H1 (cell line): ENCODE data around the gene PLXNA4. TPM values are rescaled to one million over a fixed set of nuclear protein-coding genes. Genes with fewer than 3 reads are reported as not detected.
A peak's percentile ranks its signal among the peaks of the same experiment; 100 is the strongest.

Experiments
- CTCF ChIA-PET: fragments of 300-600 bp; sonication (Branson Sonifier 250); formaldehyde crosslinking; loops from one replicate; lab custom pipeline; 2021; ENCODE audit not compliant: partially characterized antibody; lab: Charles Lee
- POLR2A ChIA-PET: fragments of 300-600 bp; sonication (Branson Sonifier 250); formaldehyde crosslinking; loops from one replicate; lab custom pipeline; 2021; ENCODE audit warnings: inconsistent platforms; ENCODE audit not compliant: partially characterized antibody; lab: Charles Lee
- DNase-seq, 2 experiments: peaks; one replicate each; pipeline versions ENCODE4 v3.0.0 to v3.0.0-alpha.2; 2010 to 2022; ENCODE audit warnings: low spot score in 2 of 2, low read depth in 1 of 2, mixed read lengths in 1 of 2
- FAIRE-seq: peaks from 2 replicates; lab custom pipeline; 2011; peaks lifted over from hg19 to GRCh38; lab: Jason Lieb, UNC
- H2AFZ ChIP-seq: 2 replicates; pipeline ENCODE4 v1.8.1; 2012; ENCODE audit warnings: low read length, inconsistent platforms
- H2AK5ac ChIP-seq: 2 replicates; pipeline ENCODE4 v1.6.1; 2013; ENCODE audit warnings: low read depth, low read length
- H2BK120ac ChIP-seq: replicated peaks from 2 replicates; pipeline ENCODE3; 2013; ENCODE audit warnings: low read depth, low read length, inconsistent platforms
- H2BK12ac ChIP-seq: 2 replicates; pipeline ENCODE4 v1.6.1; 2013; ENCODE audit warnings: low read depth, low read length
- H2BK15ac ChIP-seq: 2 replicates; pipeline ENCODE4 v1.6.1; 2013; ENCODE audit warnings: low read length
- H2BK20ac ChIP-seq: 2 replicates; pipeline ENCODE4 v1.6.1; 2013; ENCODE audit warnings: low read length
- H2BK5ac ChIP-seq: 2 replicates; pipeline ENCODE4 v1.6.1; 2013; ENCODE audit warnings: low read depth, low read length
- H3K14ac ChIP-seq: 2 replicates; pipeline ENCODE4 v1.6.1; 2013; ENCODE audit warnings: inconsistent platforms; ENCODE audit not compliant: insufficient read length
- H3K18ac ChIP-seq: 2 replicates; pipeline ENCODE4 v1.6.1; 2013; ENCODE audit warnings: low read length; ENCODE audit errors: extremely low read depth
- H3K23ac ChIP-seq: 2 replicates; pipeline ENCODE4 v1.6.1; 2013; ENCODE audit warnings: inconsistent platforms; ENCODE audit not compliant: insufficient read length
- H3K23me2 ChIP-seq: 2 replicates; pipeline ENCODE4 v1.6.1; 2013; ENCODE audit warnings: low read depth, low read length
- H3K27ac ChIP-seq: 2 replicates; pipeline ENCODE4 v1.6.1; 2011; ENCODE audit warnings: low read depth, low read length, inconsistent platforms
- H3K27me3 ChIP-seq, 4 experiments: replicated peaks in 1 of 4; 1 replicate in 1 of 4; 2 replicates in 3 of 4; pipeline versions ENCODE4 v1.6.1 to v1.8.1; 2011 to 2013; ENCODE audit warnings: low read length in 3 of 4, mild to moderate bottlenecking in 3 of 4, inconsistent platforms in 2 of 4, mixed read lengths in 2 of 4, moderate library complexity in 1 of 4; ENCODE audit not compliant: control insufficient read depth in 3 of 4, insufficient read depth in 3 of 4; ENCODE audit errors: extremely low read depth in 1 of 4
- H3K36me3 ChIP-seq, 4 experiments: 2 replicates each; pipeline versions ENCODE4 v1.6.1 to v1.8.1; 2011 to 2013; ENCODE audit warnings: mild to moderate bottlenecking in 4 of 4, low read length in 3 of 4, moderate library complexity in 2 of 4, control low read depth in 1 of 4, inconsistent platforms in 1 of 4; ENCODE audit not compliant: insufficient read depth in 4 of 4, control insufficient read depth in 2 of 4
- H3K4ac ChIP-seq: replicated peaks from 2 replicates; pipeline ENCODE3; 2013; ENCODE audit warnings: low read length, low read depth, mixed read lengths, inconsistent platforms; ENCODE audit not compliant: insufficient read length
- H3K4me1 ChIP-seq, 4 experiments: replicated peaks in 1 of 4; 1 replicate in 1 of 4; 2 replicates in 3 of 4; pipeline versions ENCODE4 v1.6.1 to v1.8.1; 2011 to 2013; ENCODE audit warnings: low read length in 3 of 4, inconsistent platforms in 2 of 4, mixed read lengths in 1 of 4; ENCODE audit not compliant: insufficient read depth in 4 of 4, control insufficient read depth in 3 of 4
- H3K4me2 ChIP-seq, 2 experiments: 2 replicates each; pipeline versions ENCODE4 v1.6.1 to v1.8.1; 2011 to 2013; ENCODE audit warnings: low read depth in 2 of 2, low read length in 2 of 2, control low read depth in 1 of 2, inconsistent platforms in 1 of 2, mild to moderate bottlenecking in 1 of 2; ENCODE audit not compliant: insufficient read depth in 1 of 2
- H3K4me3 ChIP-seq, 4 experiments: fragments of 200-600, 300-600 bp in 1 of 4; sonication (generic), shearing (Covaris generic), sonication (Bioruptor Twin) in 1 of 4; 2 replicates each; pipeline versions ENCODE4 v1.5.1 to v1.8.1; 2011 to 2016; ENCODE audit warnings: low read length in 4 of 4, low read depth in 3 of 4, control low read depth in 2 of 4, inconsistent platforms in 2 of 4, mild to moderate bottlenecking in 2 of 4, mixed read lengths in 1 of 4, moderate library complexity in 1 of 4; ENCODE audit not compliant: insufficient read depth in 2 of 4; ENCODE audit errors: extremely low read depth in 1 of 4
- H3K56ac ChIP-seq: replicated peaks from 2 replicates; pipeline ENCODE3; 2013; ENCODE audit warnings: low read depth, mild to moderate bottlenecking, mixed read lengths, low read length, inconsistent platforms; ENCODE audit not compliant: insufficient read length
- H3K79me1 ChIP-seq: 2 replicates; pipeline ENCODE4 v1.6.1; 2013; ENCODE audit warnings: low read depth, low read length, control low read depth
- H3K79me2 ChIP-seq, 2 experiments: 2 replicates each; pipeline versions ENCODE4 v1.6.1 to v1.8.1; 2012 to 2013; ENCODE audit warnings: low read length in 2 of 2, mild to moderate bottlenecking in 2 of 2, inconsistent platforms in 1 of 2; ENCODE audit not compliant: insufficient read depth in 2 of 2, control insufficient read depth in 1 of 2
- H3K9ac ChIP-seq, 4 experiments: replicated peaks in 1 of 4; 1 replicate in 1 of 4; 2 replicates in 3 of 4; pipeline versions ENCODE4 v1.6.1 to v1.8.1; 2011 to 2013; ENCODE audit warnings: low read depth in 3 of 4, low read length in 3 of 4, control low read depth in 2 of 4, mild to moderate bottlenecking in 2 of 4, moderate library complexity in 2 of 4, inconsistent platforms in 1 of 4; ENCODE audit errors: extremely low read depth in 1 of 4
- H3K9me3 ChIP-seq, 2 experiments: 2 replicates each; pipeline versions ENCODE4 v1.6.1 to v1.8.1; 2012 to 2013; ENCODE audit warnings: mild to moderate bottlenecking in 2 of 2, moderate library complexity in 2 of 2, control low read depth in 1 of 2, inconsistent platforms in 1 of 2, low read depth in 1 of 2, low read length in 1 of 2, mixed read lengths in 1 of 2; ENCODE audit not compliant: insufficient read depth in 2 of 2
- H4K20me1 ChIP-seq, 2 experiments: replicated peaks in 1 of 2; 2 replicates each; pipeline versions ENCODE3 to v1.8.1; 2011 to 2013; ENCODE audit warnings: inconsistent platforms in 2 of 2, low read length in 2 of 2, mild to moderate bottlenecking in 1 of 2; ENCODE audit not compliant: insufficient read depth in 2 of 2, control insufficient read depth in 1 of 2
- H4K5ac ChIP-seq: 2 replicates; pipeline ENCODE4 v1.6.1; 2013; ENCODE audit warnings: low read length, low read depth, mixed read lengths, inconsistent platforms; ENCODE audit not compliant: insufficient read length
- H4K8ac ChIP-seq: 2 replicates; pipeline ENCODE4 v1.8.0; 2013; ENCODE audit warnings: mild to moderate bottlenecking, moderate library complexity, low read length, inconsistent platforms; ENCODE audit not compliant: insufficient read depth; ENCODE audit errors: extremely low read depth
- H4K91ac ChIP-seq: replicated peaks from 2 replicates; pipeline ENCODE3; 2013; ENCODE audit warnings: low read length, mixed read lengths, inconsistent platforms; ENCODE audit not compliant: insufficient read length
- ATF2 ChIP-seq: IDR thresholded peaks from 2 replicates; pipeline ENCODE4 v1.6.1; 2012; ENCODE audit warnings: low read length, inconsistent platforms
- CTCF ChIP-seq, 3 experiments: IDR thresholded peaks; 1 replicate in 2 of 3; 2 replicates in 1 of 3; pipeline versions ENCODE4 v1.5.1 to v1.6.1; 2011; ENCODE audit warnings: low read length in 3 of 3, mild to moderate bottlenecking in 3 of 3, inconsistent platforms in 2 of 3, low read depth in 1 of 3, moderate library complexity in 1 of 3; ENCODE audit not compliant: insufficient read depth in 1 of 3; ENCODE audit errors: control extremely low read depth in 1 of 3
- POLR2AphosphoS5 ChIP-seq: IDR thresholded peaks from 2 replicates; pipeline ENCODE4 v1.6.1; 2011; ENCODE audit warnings: low read depth, low read length
- TAF1 ChIP-seq: IDR thresholded peaks from 2 replicates; pipeline ENCODE4 v1.6.1; 2011; ENCODE audit warnings: mild to moderate bottlenecking, low read depth, low read length
- TAF7 ChIP-seq: optimal IDR thresholded peaks from 2 replicates; pipeline ENCODE3; 2011; ENCODE audit warnings: low read depth, mild to moderate bottlenecking, inconsistent platforms, low read length, moderate library complexity, borderline replicate concordance
- TBP ChIP-seq: IDR thresholded peaks from 2 replicates; pipeline ENCODE4 v1.6.1; 2011; ENCODE audit warnings: low read depth, low read length, improper control_type of control experiment
- WGBS, 2 experiments: shearing (Covaris generic) in 1 of 2; methylation state at CpG; one replicate each; pipeline versions ENCODE4 v1.1.6 to v1.1.7; 2013 to 2015; ENCODE audit warnings: low lambda C conversion rate in 2 of 2, mixed read lengths in 2 of 2, inconsistent platforms in 1 of 2, low coverage in 1 of 2, missing lambda C conversion rate in 1 of 2; ENCODE audit not compliant: insufficient replicate concordance in 2 of 2, insufficient coverage in 1 of 2, insufficient read length in 1 of 2; ENCODE audit errors: extremely low coverage in 1 of 2, missing lambda C conversion rate in 1 of 2; 5-methylcytosine and 5-hydroxymethylcytosine counted together
- polyA plus RNA-seq, 7 experiments: library from polyadenylated mRNA; depleted of rRNA in 3 of 7; stranded (reverse) in 5 of 7; unstranded in 2 of 7; fragments of >200 nt in 5 of 7; fragments of 200-250 nt in 2 of 7; gene quantifications; 1 replicate in 5 of 7; 2 replicates in 1 of 7; 4 replicates in 1 of 7; pipeline versions ENCODE4 v1.2.1 to v1.2.3, GENCODE V29; 2011 to 2013; ENCODE audit warnings: missing spikeins in 2 of 7, mixed read lengths in 2 of 7
- total RNA-seq: library from RNA; stranded (reverse); fragmentation: NEBNext Ultra II Directional; extraction: Animal tissue kit (Norgen Biotek cat#: 25700); gene quantifications from 2 replicates; pipeline ENCODE4 v1.2.1, GENCODE V29; 2021

The PLXNA4 gene
- total and polyA plus RNA-seq, 2 of the 8 experiments (the other 6 are each of a cell fraction or from before 2014, with no cell fraction given): 0.76 to 0.79 TPM

- H2BK5ac ChIP-seq: peak overlapping the region; percentile 69; the same call in 1 of the 2 replicates
- CTCF ChIA-PET: interaction anchor here (0.6 to 2.4 kb wide), 17 partner anchors 12 to 1807 kb away, joined by 3 to 10 read pairs (median 4); no protein-coding TSS in a partner anchor
- H4K20me1 ChIP-seq: no peaks in the 10 kb centered on the region
- H3K27ac ChIP-seq: no peak overlapping the region
- no peaks in the 10 kb centered on the region for H3K79me2 ChIP-seq
- no peak overlapping the region for H3K4ac ChIP-seq
- H2BK20ac ChIP-seq: no peak overlapping the region; the same call in 1 of the 2 replicates
- H3K18ac ChIP-seq: peak overlapping the region; percentile 62
- H4K91ac ChIP-seq: no peak overlapping the region
- no peak overlapping the region for H3K23ac ChIP-seq
- no peak overlapping the region for H3K56ac ChIP-seq
- H3K14ac ChIP-seq: no peak overlapping the region
- no peaks in the 10 kb centered on the region for H3K79me1 ChIP-seq
- peak overlapping the region; percentile 93 for H2AFZ ChIP-seq
- H3K23me2 ChIP-seq: peaks cover 8% of the 10 kb centered on the region
- peak overlapping the region; percentile 31 to 60 (median 57) for H3K4me3 ChIP-seq
- no peak overlapping the region for H2AK5ac ChIP-seq
- H3K4me2 ChIP-seq: peak overlapping the region; percentile 75 to 81
- H3K9me3 ChIP-seq: no peaks in the 10 kb centered on the region
- no peak overlapping the region for H2BK120ac ChIP-seq
- DNase-seq (peak; percentile 34 to 67), FAIRE-seq (no peak)
- H3K4me1 ChIP-seq: peaks cover 2 to 13% (median 4%) of the 10 kb centered on the region in 4 experiments; a peak in 5 of 7 replicates
- H3K9ac ChIP-seq: no peak overlapping the region
- H4K8ac ChIP-seq: no peak overlapping the region
- H3K36me3 ChIP-seq: no peaks in the 10 kb centered on the region
- no peak overlapping the region for H4K5ac ChIP-seq
- peaks cover 0 to 13% (median 5%) of the 10 kb centered on the region in 4 experiments; a peak in 3 of 7 replicates for H3K27me3 ChIP-seq
- POLR2A ChIA-PET: interaction anchor here (0.6 to 1.5 kb wide), 4 partner anchors 29 to 418 kb away, joined by 3 read pairs; no protein-coding TSS in a partner anchor
- no peak overlapping the region; the same call in 1 of the 2 replicates for H2BK12ac ChIP-seq
- peak overlapping the region; percentile 76; the same call in 1 of the 2 replicates for H2BK15ac ChIP-seq
- 15% methylated on average over 25 of the region's 25 CpGs; no CpG with 5 or more reads in 1 of the 2 experiments for WGBS, 2 experiments
- peak; percentile 19 to 51 (median 43) for TF ChIP-seq CTCF (IDR thresholded peaks at IDR 0.05; ENCODE audit: control extremely low read depth in 1 of 3, insufficient read depth in 1 of 3, low read depth in 1 of 3, low read length in 3 of 3)
- TF ChIP-seq TAF7: no peak
- TF ChIP-seq TBP: 0 out of 2 replicates have a peak, but pooled peaks have one; percentile 33
- TF ChIP-seq POLR2AphosphoS5: no peak
- no peak for TF ChIP-seq ATF2
- TF ChIP-seq TAF1: peak; percentile 42; the same call in 1 of the 2 replicates
Observed at GRCh38 chr7:132614428-132615318, 38.4 kb upstream of the PLXNA4 start.
